Spleen (tissue), 11 donors: Measurements from ENCODE around the gene NDOR1. TPM values are rescaled to one million over a fixed set of nuclear protein-coding genes. Genes with fewer than 3 reads are reported as not detected.

ENCODE experiments used
- DNase-seq: peaks from one replicate; pipeline ENCODE4 v3.0.0-alpha.2; 2020
- H3K27ac ChIP-seq, 8 donors: fragments of 200-600 bp; sonication (generic) in 7 of 8; 1 replicate in 4 of 8; 2 replicates in 4 of 8; pipeline versions ENCODE4 v1.5.0 to v1.8.0; 2016 to 2021; ENCODE audit warnings: inconsistent platforms in 4 of 8, mild to moderate bottlenecking in 4 of 8, moderate library complexity in 1 of 8
- H3K27me3 ChIP-seq, 7 donors: fragments of 200-600 bp; sonication (generic) in 6 of 7; replicated peaks in 1 of 7; 1 replicate in 4 of 7; 2 replicates in 3 of 7; pipeline versions ENCODE4 v1.5.0 to v1.8.0; 2016 to 2021; ENCODE audit warnings: inconsistent platforms in 3 of 7, mild to moderate bottlenecking in 1 of 7
- H3K36me3 ChIP-seq, 6 donors: fragments of 200-600 bp; sonication (generic) in 5 of 6; 1 replicate in 4 of 6; 2 replicates in 2 of 6; pipeline versions ENCODE4 v1.5.0 to v1.8.0; 2016 to 2021; ENCODE audit warnings: inconsistent platforms in 2 of 6
- H3K4me1 ChIP-seq, 6 donors: fragments of 200-600 bp; sonication (generic) in 5 of 6; 1 replicate in 3 of 6; 2 replicates in 3 of 6; pipeline versions ENCODE4 v1.5.0 to v1.8.0; 2016 to 2021; ENCODE audit warnings: inconsistent platforms in 3 of 6
- H3K4me3 ChIP-seq, 8 donors: fragments of 200-600 bp; sonication (generic) in 7 of 8; 1 replicate in 4 of 8; 2 replicates in 4 of 8; pipeline versions ENCODE4 v1.5.0 to v1.8.0; 2016 to 2021; ENCODE audit warnings: inconsistent platforms in 4 of 8, mild to moderate bottlenecking in 4 of 8, moderate library complexity in 2 of 8
- H3K9me3 ChIP-seq, 8 donors: fragments of 200-600 bp; sonication (generic) in 7 of 8; 1 replicate in 4 of 8; 2 replicates in 4 of 8; pipeline versions ENCODE4 v1.5.0 to v1.8.0; 2016 to 2021; ENCODE audit warnings: inconsistent platforms in 4 of 8
- CTCF ChIP-seq, 11 experiments: fragments of 200-600 bp in 7 of 11; fragments of 450-650 bp in 4 of 11; sonication (generic) in 4 of 11; IDR thresholded peaks in 8 of 11; conservative IDR thresholded peaks in 3 of 11; 1 replicate in 7 of 11; 2 replicates in 4 of 11; pipeline versions ENCODE4 v1.4.0 to v1.8.0; 2016 to 2021; ENCODE audit warnings: antibody characterized with exemption in 11 of 11, inconsistent platforms in 4 of 11, mild to moderate bottlenecking in 1 of 11
- POLR2A ChIP-seq, 3 donors: fragments of 450-650 bp; IDR thresholded peaks; one replicate each; pipeline ENCODE4 v1.5.1; 2017; ENCODE audit warnings: antibody characterized with exemption in 3 of 3, mild to moderate bottlenecking in 1 of 3
- POLR2AphosphoS5 ChIP-seq, 3 donors: sonication (generic); formaldehyde crosslinking; IDR thresholded peaks; one replicate each; pipeline ENCODE4 v1.5.1; 2017; ENCODE audit warnings: antibody characterized with exemption in 3 of 3
- WGBS, 5 donors: extraction: QIAGEN DNeasy Blood & Tissue Kit in 3 of 5; methylation state at CpG; one replicate each; pipeline versions ENCODE4 v1.1.5 to v1.1.7; 2013 to 2018; 5-methylcytosine and 5-hydroxymethylcytosine counted together
- intact Hi-C: fragments of 100-400 bp; cut with DNase I; formaldehyde crosslinking; loops from one replicate; pipeline ENCODE4 v1.15.0; 2023; ENCODE audit warnings: low total_unique reads
- polyA plus RNA-seq, 3 donors: library from polyadenylated mRNA; stranded (reverse); fragments of 200-250 nt; gene quantifications; one replicate each; pipeline ENCODE4 v1.2.1, GENCODE V29; 2013
- total RNA-seq, 7 donors: library from RNA; depleted of rRNA in 3 of 7; stranded (reverse); fragments of >200 nt in 3 of 7; fragmentation: NEBNext Ultra II Directional in 4 of 7; extraction: Animal tissue kit (Norgen Biotek cat#: 25700) in 4 of 7; gene quantifications; one replicate each; pipeline versions ENCODE4 v1.1.0 to v1.2.1, GENCODE V29; 2016 to 2021
- donor health status: healthy with polysubstance abuse.
- donor health status: DM: no; HTN: no; CAD: no; lungs with moderate emphysema.
- donor health status: DM: no; HTN: no; CAD: no.
- donor health status: Bipolar disorder and iron deficiency.
- donor health status: healthy.
- donor health status: DM: no; HTN: no; CAD: no.
- donor health status: DM: yes; HTN: yes; CAD: no.

The NDOR1 gene
- total and polyA plus RNA-seq, 10 donors: 6.3 to 28.7 (median 19.5) TPM

DNA sequence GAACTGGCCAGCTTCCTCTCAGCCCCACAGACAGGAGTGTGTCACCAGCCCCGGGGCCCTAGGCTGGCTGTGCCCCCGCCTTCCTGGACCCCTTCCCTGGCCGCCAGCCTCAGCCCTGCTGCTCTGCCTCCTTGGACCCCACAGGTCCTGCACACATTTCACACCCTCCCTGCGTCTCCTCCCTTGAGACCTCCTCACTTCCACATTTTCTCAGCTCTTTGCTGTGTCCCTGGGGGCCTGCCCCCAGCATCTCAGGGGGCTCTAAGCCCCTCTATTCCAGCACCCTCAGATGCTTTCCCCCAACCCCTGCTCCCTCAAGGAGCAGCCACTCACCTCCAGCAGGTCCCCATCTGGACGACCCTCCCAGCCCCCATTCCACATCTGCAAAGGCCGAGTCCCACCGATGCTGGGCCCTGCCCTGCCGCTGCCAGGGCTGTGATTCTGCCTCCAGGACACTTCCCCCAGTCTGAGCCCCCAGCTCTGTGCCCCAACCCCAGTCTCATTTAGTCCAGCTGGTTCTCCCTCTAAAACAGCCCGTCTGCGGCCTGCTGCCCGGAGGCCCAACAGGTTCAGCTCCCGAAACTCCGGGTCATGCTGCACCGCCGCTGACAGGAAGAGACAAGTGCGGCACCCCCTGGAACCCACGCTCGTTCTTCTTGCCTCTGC is 29.4 kb downstream of the NDOR1 start:
- no peak overlapping the region for H3K4me3 ChIP-seq
- peaks cover 15 to 60% (median 51%) of the 10 kb centered on the region in 6 donors for H3K4me1 ChIP-seq
- no peaks in the 10 kb centered on the region for H3K36me3 ChIP-seq
- no peaks in the 10 kb centered on the region for H3K9me3 ChIP-seq
- H3K27ac ChIP-seq: no peak overlapping the region
- 65 to 76% (median 68%) methylated on average over 16 to 18 of the region's 18 CpGs for WGBS, 5 donors
- peaks cover 0 to 61% (median 25%) of the 10 kb centered on the region in 7 donors for H3K27me3 ChIP-seq
- TF ChIP-seq POLR2AphosphoS5 (IDR thresholded peaks at IDR 0.05): no peak
- no peak for TF ChIP-seq CTCF (IDR thresholded peaks at IDR 0.05 in 8 of 11, conservative IDR thresholded peaks at IDR 0.05 in 3 of 11)
- no peak for TF ChIP-seq POLR2A (IDR thresholded peaks at IDR 0.05)
- intact Hi-C loops: no loop called here
- no peak for DNase-seq

GRCh38 chr9:137235424-137236237 is 30.1 kb downstream of the NDOR1 start:
- H3K4me1 ChIP-seq: peaks cover 18 to 67% (median 56%) of the 10 kb centered on the region in 6 donors
- no peak for DNase-seq
- intact Hi-C loops: no loop called here
- peak overlapping the region in 1 of 8 donors; percentile 55 for H3K4me3 ChIP-seq
- 64 to 76% (median 71%) methylated on average over 17 to 35 of the region's 35 CpGs for WGBS, 5 donors
- peaks cover 0 to 54% (median 23%) of the 10 kb centered on the region in 7 donors for H3K27me3 ChIP-seq
- H3K9me3 ChIP-seq: no peaks in the 10 kb centered on the region
- TF ChIP-seq POLR2AphosphoS5 (IDR thresholded peaks at IDR 0.05) (peak in 1 of 3 donors; percentile 20), CTCF (IDR thresholded peaks at IDR 0.05 in 8 of 11, conservative IDR thresholded peaks at IDR 0.05 in 3 of 11) (no peak), POLR2A (IDR thresholded peaks at IDR 0.05) (no peak)
- no peaks in the 10 kb centered on the region for H3K36me3 ChIP-seq
- no peak overlapping the region for H3K27ac ChIP-seq

GRCh38 chr9:137236238-137236935 is 30.9 kb downstream of the NDOR1 start:
- Histone ChIP-seq H3K9me3 (no peaks in the 10 kb centered on the region), H3K27ac (peak overlapping the region in 3 of 8 donors; percentile 49 to 75 (median 58)), H3K4me1 (peaks cover 18 to 67% (median 56%) of the 10 kb centered on the region in 6 donors), H3K27me3 (peaks cover 0 to 46% (median 23%) of the 10 kb centered on the region in 7 donors), H3K4me3 (peak overlapping the region in 4 of 8 donors; percentile 7 to 55 (median 17)), H3K36me3 (no peaks in the 10 kb centered on the region)
- WGBS, 5 donors: 8 to 13% (median 9%) methylated on average over 10 to 31 of the region's 31 CpGs
- DNase-seq: peak; percentile 97
- peak; percentile 48 to 80 (median 67) for TF ChIP-seq POLR2AphosphoS5 (IDR thresholded peaks at IDR 0.05)
- no peak for TF ChIP-seq POLR2A (IDR thresholded peaks at IDR 0.05)
- peak; percentile 98 to 100 (median 100) for TF ChIP-seq CTCF (IDR thresholded peaks at IDR 0.05 in 8 of 11, conservative IDR thresholded peaks at IDR 0.05 in 3 of 11)
- intact Hi-C loops: no loop called here
